HG03558 (cell line): ENCODE results near the gene RNF39.
"Not testable (repeated sequence)": the region's sequence is repeated elsewhere in the genome, so short reads cannot be mapped to it uniquely, and the experiment has no call there.

Experiments
- ATAC-seq: cut with Tn5 transposase; IDR thresholded peaks from one replicate; pipeline ENCODE4 v1.9.1; 2021; ENCODE audit warnings: moderate number of reproducible peaks; ENCODE audit not compliant: unreplicated experiment; ENCODE audit errors: extremely low read depth

The RNF39 gene

GRCh38 chr6:30075094-30075789 is at the start of gene RNF39:
Gene RNF39, minus strand, starts transcription at chr6:30075769. Its CDS starts 184 bp downstream, at chr6:30075585.
- no peak for ATAC-seq

GRCh38 chr6:30122515-30122914 is 46.9 kb upstream of the RNF39 start:
- no peak for ATAC-seq

GRCh38 chr6:30121446-30122366 is 46.1 kb upstream of the RNF39 start:
- ATAC-seq: no peak

- ATAC-seq: not testable (repeated sequence)
These were observed 43.1 kb upstream of the RNF39 start for GRCh38 chr6:30118691-30119090.

GRCh38 chr6:30116724-30117123 is 41.2 kb upstream of the RNF39 start:
- ATAC-seq: no peak

GRCh38 chr6:30113841-30114240 is 38.3 kb upstream of the RNF39 start:
- no peak for ATAC-seq

GRCh38 chr6:30113003-30113759 is 37.6 kb upstream of the RNF39 start, which contains the start of gene TRIM31:
Gene TRIM31, minus strand, starts transcription at chr6:30113090. Its CDS starts 285 bp downstream, at chr6:30112805.
- no peak for ATAC-seq

GRCh38 chr6:30112402-30112994 is 36.9 kb upstream of the RNF39 start:
- ATAC-seq: no peak

- no peak for ATAC-seq
These were observed 35.8 kb upstream of the RNF39 start for GRCh38 chr6:30111266-30111856.

- no peak for ATAC-seq
These were observed 29.1 kb upstream of the RNF39 start for GRCh38 chr6:30104661-30105060.

- no peak for ATAC-seq
These were observed 28.3 kb upstream of the RNF39 start for GRCh38 chr6:30103872-30104179.

GRCh38 chr6:30102970-30103871 is 27.7 kb upstream of the RNF39 start:
- no peak for ATAC-seq

- ATAC-seq: no peak
These were observed 26.9 kb upstream of the RNF39 start for GRCh38 chr6:30102414-30102969.

GRCh38 chr6:30101444-30102413 is 26.2 kb upstream of the RNF39 start:
- ATAC-seq: no peak

- no peak for ATAC-seq
These were observed 25.2 kb upstream of the RNF39 start for GRCh38 chr6:30100585-30101443.

- no peak for ATAC-seq
These were observed 24.6 kb upstream of the RNF39 start for GRCh38 chr6:30100154-30100553.
